Heart left ventricle (tissue), 16 donors: ENCODE measurements around the gene CACNG6. TPM values are rescaled to one million over a fixed set of nuclear protein-coding genes. Genes with fewer than 3 reads are reported as not detected.

Experiments
- ATAC-seq, 4 donors: fragments of 200-7000 bp; cut with Tn5 transposase; one replicate each; pipeline ENCODE4 v1.9.1; 2020 to 2022; ENCODE audit warnings: moderate library complexity in 4 of 4, mild to moderate bottlenecking in 3 of 4, moderate number of reproducible peaks in 1 of 4
- DNase-seq, 5 donors: peaks; one replicate each; pipeline ENCODE4 v3.0.0-alpha.2; 2020
- H3K27ac ChIP-seq, 12 donors: fragments of 200-600 bp; sonication (generic) in 4 of 12; one replicate each; pipeline versions ENCODE4 v1.5.0 to v1.8.0; 2016 to 2022; ENCODE audit warnings: mild to moderate bottlenecking in 2 of 12
- H3K27me3 ChIP-seq, 9 donors: fragments of 200-600 bp; sonication (generic) in 2 of 9; one replicate each; pipeline versions ENCODE4 v1.5.1 to v1.8.0; 2016 to 2022; ENCODE audit warnings: mild to moderate bottlenecking in 3 of 9
- H3K36me3 ChIP-seq, 9 donors: fragments of 200-600 bp; sonication (generic) in 2 of 9; one replicate each; pipeline versions ENCODE4 v1.5.0 to v1.8.0; 2018 to 2022; ENCODE audit warnings: mild to moderate bottlenecking in 2 of 9
- H3K4me1 ChIP-seq, 12 donors: fragments of 200-600 bp; sonication (generic) in 4 of 12; one replicate each; pipeline versions ENCODE4 v1.5.0 to v1.8.0; 2016 to 2022; ENCODE audit warnings: mild to moderate bottlenecking in 3 of 12
- H3K4me3 ChIP-seq, 12 donors: fragments of 200-600 bp; sonication (generic) in 4 of 12; one replicate each; pipeline versions ENCODE4 v1.5.0 to v1.8.0; 2017 to 2022; ENCODE audit warnings: mild to moderate bottlenecking in 9 of 12, moderate library complexity in 4 of 12
- H3K9me3 ChIP-seq, 12 donors: fragments of 200-600 bp; sonication (generic) in 4 of 12; one replicate each; pipeline versions ENCODE4 v1.5.0 to v1.8.0; 2016 to 2022; ENCODE audit warnings: mild to moderate bottlenecking in 1 of 12
- POLR2A ChIP-seq, 2 donors: fragments of 450-650 bp; IDR thresholded peaks; one replicate each; pipeline ENCODE4 v1.6.1; 2017; ENCODE audit warnings: antibody characterized with exemption in 2 of 2, mild to moderate bottlenecking in 2 of 2, moderate library complexity in 2 of 2
- WGBS, 4 donors: extraction: QIAGEN DNeasy Blood & Tissue Kit in 2 of 4; methylation state at CpG; one replicate each; pipeline versions ENCODE4 v1.1.5 to v1.1.7; 2013 to 2018; 5-methylcytosine and 5-hydroxymethylcytosine counted together
- intact Hi-C, 10 donors: fragments of 100-400 bp; cut with DNase I; formaldehyde crosslinking; loops; one replicate each; pipeline versions ENCODE4 v1.11.1 to v1.14.2; 2022
- polyA plus RNA-seq, 2 donors: library from polyadenylated mRNA; stranded (reverse); fragments of 200-250 nt; gene quantifications; one replicate each; pipeline ENCODE4 v1.2.3, GENCODE V29; 2013
- total RNA-seq, 9 donors: library from RNA; depleted of rRNA in 2 of 9; stranded (reverse); fragments of >200 nt in 2 of 9; fragmentation: NEBNext Ultra II Directional in 3 of 9; extraction: Animal tissue kit (Norgen Biotek cat#: 25700) in 3 of 9; gene quantifications; one replicate each; pipeline versions ENCODE4 v1.1.0 to v1.2.4, GENCODE V29; 2016 to 2023
- TF ChIP-seq, protein P1 (sequence below), 12 donors: fragments of 200-600 bp; sonication (generic) in 4 of 12; IDR thresholded peaks; one replicate each; pipeline versions ENCODE4 v1.5.0 to v1.8.0; 2018 to 2022; ENCODE audit warnings: antibody characterized with exemption in 12 of 12, mild to moderate bottlenecking in 5 of 12
- donor health status: ischemic (EF 13 %, LVEDD 7.1; RV severe dilation, severe dysfunction).
- donor health status: healthy with polysubstance abuse.
- donor health status: DM: no; HTN: yes; CAD: no.
- donor health status: DM: no; HTN: no; CAD: no.
- donor health status: ischemic (EF 25% LVEDD 6.9; RV normal size, moderate dysfunction).
- donor health status: ischemic (EF 25% LVEDD 5.7; RV mildly dilated, moderate dysfunction).
- donor health status: healthy.
- donor health status: DM: yes; HTN: yes; CAD: no.
- donor health status: ischemic (EF 35%, LVEDD 5.7; RV mildly dilated, moderate dysfunction).
- donor health status: nonischemic (EF 11% LVEDD 7.7; RV severe dilation, severe dysfunction).
- donor health status: DM: yes; HTN: yes; CAD: no.
- donor health status: PGD.
- donor health status: ischemic (EF 29% LVEDD 5.4; RV normal size, mild dysfunction).
- donor health status: nonischemic (EF 23%, LVEDD 6.1; RV moderate dilation, normal function).

The CACNG6 gene
- total and polyA plus RNA-seq, 11 donors: not detected

DNA sequence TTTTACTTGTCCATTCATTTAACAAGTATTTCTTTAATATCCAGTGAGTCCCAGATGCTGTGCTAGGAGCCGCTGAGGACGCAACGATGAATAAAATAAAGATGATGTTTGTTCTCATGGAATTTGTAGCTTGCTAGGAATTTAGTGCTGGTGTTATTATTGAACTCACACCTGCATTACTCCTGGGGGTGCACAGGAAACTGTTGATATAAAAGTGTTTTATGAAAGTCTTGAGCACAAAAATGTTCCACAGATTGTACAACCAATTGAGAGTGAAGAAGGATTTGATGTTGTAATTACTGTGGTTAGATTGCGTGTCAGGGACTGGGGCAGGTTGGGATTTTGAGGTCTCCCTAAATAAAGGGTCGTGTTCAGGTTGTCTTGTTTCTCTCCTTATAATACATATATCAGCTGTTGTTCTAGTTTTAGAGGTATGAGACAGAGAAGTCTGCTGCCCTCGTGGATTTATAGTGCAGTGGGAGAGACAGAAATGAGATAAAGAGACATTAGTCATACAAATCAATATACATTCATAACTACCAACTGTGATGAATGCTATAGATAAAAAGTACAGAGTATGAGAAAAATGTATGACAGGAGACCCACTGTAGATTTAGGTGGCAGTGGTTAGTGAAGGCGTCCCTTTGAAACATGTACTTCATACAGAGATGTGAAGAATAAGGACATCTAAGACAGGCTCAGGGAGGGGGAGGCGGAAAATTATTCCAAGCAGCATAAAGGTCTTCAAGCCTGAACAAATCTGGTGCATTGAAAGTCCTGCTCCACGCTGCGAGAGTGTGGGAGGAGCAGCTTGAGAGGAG, 11.3 kb downstream of the CACNG6 start:
- H3K4me3 ChIP-seq: no peak overlapping the region
- intact Hi-C loops: loop anchor here in 1 of 10 donors (10.0 kb wide), 1 partner anchor 68 kb away; no protein-coding TSS in a partner anchor
- ATAC-seq: no peak
- 66 to 74% (median 72%) methylated on average over 10 of the region's 10 CpGs for WGBS, 4 donors
- peaks cover 0 to 70% (median 26%) of the 10 kb centered on the region in 9 donors for H3K27me3 ChIP-seq
- H3K9me3 ChIP-seq: no peaks in the 10 kb centered on the region
- no peaks in the 10 kb centered on the region for H3K36me3 ChIP-seq
- H3K4me1 ChIP-seq: no peaks in the 10 kb centered on the region
- no peak for TF ChIP-seq POLR2A (IDR thresholded peaks at IDR 0.05)
- TF ChIP-seq, protein P1, sequence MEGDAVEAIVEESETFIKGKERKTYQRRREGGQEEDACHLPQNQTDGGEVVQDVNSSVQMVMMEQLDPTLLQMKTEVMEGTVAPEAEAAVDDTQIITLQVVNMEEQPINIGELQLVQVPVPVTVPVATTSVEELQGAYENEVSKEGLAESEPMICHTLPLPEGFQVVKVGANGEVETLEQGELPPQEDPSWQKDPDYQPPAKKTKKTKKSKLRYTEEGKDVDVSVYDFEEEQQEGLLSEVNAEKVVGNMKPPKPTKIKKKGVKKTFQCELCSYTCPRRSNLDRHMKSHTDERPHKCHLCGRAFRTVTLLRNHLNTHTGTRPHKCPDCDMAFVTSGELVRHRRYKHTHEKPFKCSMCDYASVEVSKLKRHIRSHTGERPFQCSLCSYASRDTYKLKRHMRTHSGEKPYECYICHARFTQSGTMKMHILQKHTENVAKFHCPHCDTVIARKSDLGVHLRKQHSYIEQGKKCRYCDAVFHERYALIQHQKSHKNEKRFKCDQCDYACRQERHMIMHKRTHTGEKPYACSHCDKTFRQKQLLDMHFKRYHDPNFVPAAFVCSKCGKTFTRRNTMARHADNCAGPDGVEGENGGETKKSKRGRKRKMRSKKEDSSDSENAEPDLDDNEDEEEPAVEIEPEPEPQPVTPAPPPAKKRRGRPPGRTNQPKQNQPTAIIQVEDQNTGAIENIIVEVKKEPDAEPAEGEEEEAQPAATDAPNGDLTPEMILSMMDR (IDR thresholded peaks at IDR 0.05): no peak
- no peak for DNase-seq
- H3K27ac ChIP-seq: no peak overlapping the region

DNA sequence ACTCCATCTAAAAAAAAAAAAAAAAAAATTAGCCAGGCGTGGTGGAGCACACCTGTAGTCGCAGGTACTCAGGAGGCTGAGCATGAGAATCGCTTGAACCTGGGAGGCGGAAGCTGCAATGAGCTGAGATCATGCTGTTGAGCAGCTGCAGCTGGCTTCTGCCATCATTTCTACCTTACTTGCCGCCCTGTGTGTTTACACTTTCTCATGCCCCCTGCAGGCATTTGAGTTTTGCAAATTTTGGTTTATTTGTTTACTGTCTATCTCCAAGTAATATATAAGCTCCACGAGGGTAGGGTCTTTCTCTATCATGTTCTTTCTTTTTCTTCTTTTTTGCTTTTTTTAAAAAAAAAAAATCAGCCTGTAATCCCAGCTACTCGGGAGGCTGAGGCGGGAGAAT, 18.0 kb downstream of the CACNG6 start:
- intact Hi-C loops: loop anchor here in 1 of 10 donors (10.0 kb wide), 1 partner anchor 75 kb away; no protein-coding TSS in a partner anchor
- 78 to 86% (median 81%) methylated on average over 8 of the region's 8 CpGs for WGBS, 4 donors
- TF ChIP-seq POLR2A (IDR thresholded peaks at IDR 0.05): no peak
- TF ChIP-seq, protein P1 (IDR thresholded peaks at IDR 0.05): no peak
- Histone ChIP-seq H3K36me3 (no peaks in the 10 kb centered on the region), H3K4me1 (no peaks in the 10 kb centered on the region), H3K27ac (no peak overlapping the region), H3K27me3 (peaks cover 0 to 64% (median 25%) of the 10 kb centered on the region in 9 donors), H3K9me3 (no peaks in the 10 kb centered on the region), H3K4me3 (no peak overlapping the region)
- ATAC-seq (no peak), DNase-seq (no peak)

DNA sequence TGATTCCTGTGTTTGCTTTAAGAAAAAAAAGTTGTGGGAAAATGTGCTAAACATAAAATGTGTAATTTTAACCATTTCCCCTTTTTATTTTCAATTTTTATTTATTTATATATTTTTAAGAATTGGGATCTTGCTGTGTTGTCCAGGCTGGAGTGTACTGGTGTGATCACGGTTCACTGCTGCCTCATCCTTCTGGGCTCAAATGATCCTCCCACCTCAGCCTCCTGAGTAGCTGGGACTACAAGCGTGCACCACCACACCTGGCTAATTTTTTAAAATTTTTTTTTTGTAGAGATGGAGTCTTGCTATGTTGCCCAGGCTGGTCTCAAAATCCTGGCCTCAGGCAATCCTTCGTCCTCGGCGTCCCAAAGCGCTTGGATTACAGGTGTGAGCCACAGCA, 19.0 kb downstream of the CACNG6 start:
- TF ChIP-seq POLR2A (IDR thresholded peaks at IDR 0.05): no peak
- TF ChIP-seq, protein P1 (IDR thresholded peaks at IDR 0.05): no peak
- Histone ChIP-seq H3K36me3 (no peaks in the 10 kb centered on the region), H3K4me3 (no peak overlapping the region), H3K27ac (no peak overlapping the region), H3K27me3 (peaks cover 0 to 62% (median 21%) of the 10 kb centered on the region in 9 donors), H3K4me1 (no peaks in the 10 kb centered on the region), H3K9me3 (no peaks in the 10 kb centered on the region)
- ATAC-seq (no peak), DNase-seq (no peak)
- WGBS, 4 donors: 90 to 95% (median 95%) methylated on average over 6 of the region's 6 CpGs
- intact Hi-C loops: no loop called here

DNA sequence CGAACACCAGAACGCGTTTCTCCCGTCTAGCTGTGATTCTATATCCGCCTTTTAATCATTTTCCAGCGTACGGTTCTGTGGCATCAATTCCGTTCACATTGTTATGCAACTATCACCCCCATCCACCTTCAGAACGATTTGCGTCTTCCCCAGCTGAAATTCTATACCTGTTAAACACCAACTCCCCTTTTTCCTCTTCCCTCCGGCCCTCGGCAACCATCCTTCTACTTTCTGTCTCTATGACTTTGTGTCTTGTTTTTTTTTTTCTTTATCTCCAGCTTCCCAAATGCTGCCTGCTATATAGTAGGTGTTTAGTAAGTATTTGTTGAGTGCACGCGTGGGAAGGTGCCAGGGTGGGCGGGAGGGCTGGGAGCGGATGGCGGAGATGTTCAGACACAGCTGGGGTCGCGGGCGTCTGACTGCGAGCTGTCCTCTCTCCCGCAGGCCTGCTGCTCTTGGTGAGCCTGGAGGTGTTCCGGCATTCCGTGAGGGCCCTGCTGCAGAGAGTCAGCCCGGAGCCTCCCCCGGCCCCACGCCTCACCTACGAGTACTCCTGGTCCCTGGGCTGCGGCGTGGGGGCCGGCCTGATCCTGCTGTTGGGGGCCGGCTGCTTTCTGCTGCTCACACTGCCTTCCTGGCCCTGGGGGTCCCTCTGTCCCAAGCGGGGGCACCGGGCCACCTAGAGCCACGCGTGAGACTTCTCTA, 20.2 kb downstream of the CACNG6 start:
- no peak for TF ChIP-seq POLR2A (IDR thresholded peaks at IDR 0.05)
- TF ChIP-seq, protein P1 (IDR thresholded peaks at IDR 0.05): no peak
- Histone ChIP-seq H3K4me1 (no peaks in the 10 kb centered on the region), H3K27me3 (peaks cover 0 to 69% (median 18%) of the 10 kb centered on the region in 9 donors), H3K36me3 (no peaks in the 10 kb centered on the region), H3K9me3 (no peaks in the 10 kb centered on the region), H3K27ac (no peak overlapping the region), H3K4me3 (no peak overlapping the region)
- WGBS, 4 donors: 31 to 39% (median 34%) methylated on average over 26 to 36 of the region's 36 CpGs
- intact Hi-C loops: no loop called here
- ATAC-seq (no peak), DNase-seq (no peak)
